Vagina (tissue), 2 donors: Measurements from ENCODE around the gene ADAM8. TPM values are rescaled to one million over a fixed set of nuclear protein-coding genes. Genes with fewer than 3 reads are reported as not detected.
A peak's percentile ranks its signal among the peaks of the same experiment; 100 is the strongest.
"Not testable (repeated sequence)": the region's sequence is repeated elsewhere in the genome, so short reads cannot be mapped to it uniquely, and the experiment has no call there.

Source experiments
- DNase-seq, 2 donors: peaks; one replicate each; pipeline ENCODE4 v3.0.0-alpha.2; 2017; ENCODE audit errors: extremely low spot score in 2 of 2
- H3K27ac ChIP-seq: fragments of 200-600 bp; sonication (generic); one replicate; pipeline ENCODE4 v1.5.1; 2019
- H3K27me3 ChIP-seq: fragments of 200-600 bp; sonication (generic); one replicate; pipeline ENCODE4 v1.5.1; 2019
- H3K36me3 ChIP-seq, 2 donors: fragments of 200-600 bp; sonication (generic); one replicate each; pipeline ENCODE4 v1.5.1; 2017 to 2019
- H3K4me1 ChIP-seq: fragments of 200-600 bp; sonication (generic); one replicate; pipeline ENCODE4 v1.5.1; 2019
- H3K4me3 ChIP-seq, 2 donors: fragments of 200-600 bp; sonication (generic); 1 replicate in 1 of 2; 2 replicates in 1 of 2; pipeline ENCODE4 v1.5.1; 2016 to 2019
- H3K9me3 ChIP-seq: fragments of 200-600 bp; sonication (generic); one replicate; pipeline ENCODE4 v1.5.1; 2019
- POLR2A ChIP-seq, 2 donors: fragments of 450-650 bp; IDR thresholded peaks; one replicate each; pipeline ENCODE4 v1.6.1; 2017; ENCODE audit warnings: antibody characterized with exemption in 2 of 2, mild to moderate bottlenecking in 2 of 2, moderate library complexity in 2 of 2
- POLR2AphosphoS5 ChIP-seq, 2 donors: sonication (generic); formaldehyde crosslinking; IDR thresholded peaks; one replicate each; pipeline ENCODE4 v1.9.0; 2017; ENCODE audit warnings: antibody characterized with exemption in 2 of 2, mild to moderate bottlenecking in 2 of 2, low read depth in 1 of 2; ENCODE audit not compliant: insufficient read depth in 1 of 2
- intact Hi-C: fragments of 100-400 bp; cut with DNase I; formaldehyde crosslinking; loops from one replicate; pipeline ENCODE4 v1.15.1; 2023
- total RNA-seq: library from RNA; depleted of rRNA; stranded (reverse); fragments of >200 nt; gene quantifications from one replicate; pipeline ENCODE4 v1.2.3, GENCODE V29; 2016
- TF ChIP-seq, protein P1 (sequence below), 3 experiments: fragments of 450-650 bp in 2 of 3; fragments of 200-600 bp in 1 of 3; sonication (generic) in 1 of 3; IDR thresholded peaks; one replicate each; pipeline ENCODE4 v1.5.1; 2017 to 2019; ENCODE audit warnings: antibody characterized with exemption in 3 of 3, mild to moderate bottlenecking in 2 of 3, moderate library complexity in 2 of 3

The ADAM8 gene
- total RNA-seq, 1 donor from 2014 or later: 11.0 TPM

GRCh38 chr10:133324198-133324792 is 47.6 kb upstream of the ADAM8 start:
- TF ChIP-seq POLR2A (IDR thresholded peaks at IDR 0.05) (no peak), POLR2AphosphoS5 (IDR thresholded peaks at IDR 0.05; ENCODE audit: insufficient read depth in 1 of 2, low read depth in 1 of 2) (no peak)
- TF ChIP-seq, protein P1, sequence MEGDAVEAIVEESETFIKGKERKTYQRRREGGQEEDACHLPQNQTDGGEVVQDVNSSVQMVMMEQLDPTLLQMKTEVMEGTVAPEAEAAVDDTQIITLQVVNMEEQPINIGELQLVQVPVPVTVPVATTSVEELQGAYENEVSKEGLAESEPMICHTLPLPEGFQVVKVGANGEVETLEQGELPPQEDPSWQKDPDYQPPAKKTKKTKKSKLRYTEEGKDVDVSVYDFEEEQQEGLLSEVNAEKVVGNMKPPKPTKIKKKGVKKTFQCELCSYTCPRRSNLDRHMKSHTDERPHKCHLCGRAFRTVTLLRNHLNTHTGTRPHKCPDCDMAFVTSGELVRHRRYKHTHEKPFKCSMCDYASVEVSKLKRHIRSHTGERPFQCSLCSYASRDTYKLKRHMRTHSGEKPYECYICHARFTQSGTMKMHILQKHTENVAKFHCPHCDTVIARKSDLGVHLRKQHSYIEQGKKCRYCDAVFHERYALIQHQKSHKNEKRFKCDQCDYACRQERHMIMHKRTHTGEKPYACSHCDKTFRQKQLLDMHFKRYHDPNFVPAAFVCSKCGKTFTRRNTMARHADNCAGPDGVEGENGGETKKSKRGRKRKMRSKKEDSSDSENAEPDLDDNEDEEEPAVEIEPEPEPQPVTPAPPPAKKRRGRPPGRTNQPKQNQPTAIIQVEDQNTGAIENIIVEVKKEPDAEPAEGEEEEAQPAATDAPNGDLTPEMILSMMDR (IDR thresholded peaks at IDR 0.05): no peak
- no peak for DNase-seq
- no peaks in the 10 kb centered on the region for H3K9me3 ChIP-seq
- no peak overlapping the region for H3K4me3 ChIP-seq
- no peaks in the 10 kb centered on the region for H3K36me3 ChIP-seq
- H3K4me1 ChIP-seq: peaks cover 16% of the 10 kb centered on the region
- H3K27ac ChIP-seq: no peak overlapping the region
- intact Hi-C loops: no loop called here
- peaks cover 25% of the 10 kb centered on the region for H3K27me3 ChIP-seq

DNA sequence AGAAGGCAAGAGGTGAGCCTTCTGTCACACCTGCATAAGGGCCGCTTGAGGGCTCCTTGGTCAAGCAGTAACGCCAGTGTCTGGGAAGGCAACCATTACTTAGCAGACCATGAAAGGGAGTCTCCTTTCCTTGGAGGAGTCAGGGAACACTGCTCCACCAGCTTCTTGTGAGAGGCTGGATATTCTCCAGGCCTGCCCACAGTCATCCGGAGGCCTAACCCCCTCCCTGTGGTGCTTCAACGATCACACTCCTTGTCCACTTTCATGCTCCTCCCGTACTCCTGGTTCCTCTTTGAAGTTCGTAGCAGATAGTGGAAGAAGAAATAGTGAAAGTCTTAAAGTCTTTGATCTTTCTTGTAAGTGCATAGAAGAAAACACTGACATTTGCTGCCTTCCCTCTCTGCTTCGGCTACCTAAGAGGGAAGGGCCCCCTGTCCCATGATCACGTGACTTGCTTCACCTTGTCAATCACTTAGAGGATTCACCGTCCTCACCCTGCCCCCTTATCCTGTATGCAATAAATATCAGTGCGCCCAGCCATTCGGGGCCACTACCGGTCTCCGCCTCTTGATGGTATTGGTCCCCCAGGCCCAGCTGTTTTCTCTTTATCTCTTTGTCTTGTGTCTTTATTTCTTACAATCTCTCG is 45.5 kb upstream of the ADAM8 start:
- H3K36me3 ChIP-seq, H3K4me3 ChIP-seq, DNase-seq, H3K9me3 ChIP-seq, H3K27ac ChIP-seq, intact Hi-C loops: not testable (repeated sequence)
- H3K4me1 ChIP-seq: peaks cover 22% of the 10 kb centered on the region
- peaks cover 13% of the 10 kb centered on the region for H3K27me3 ChIP-seq

DNA sequence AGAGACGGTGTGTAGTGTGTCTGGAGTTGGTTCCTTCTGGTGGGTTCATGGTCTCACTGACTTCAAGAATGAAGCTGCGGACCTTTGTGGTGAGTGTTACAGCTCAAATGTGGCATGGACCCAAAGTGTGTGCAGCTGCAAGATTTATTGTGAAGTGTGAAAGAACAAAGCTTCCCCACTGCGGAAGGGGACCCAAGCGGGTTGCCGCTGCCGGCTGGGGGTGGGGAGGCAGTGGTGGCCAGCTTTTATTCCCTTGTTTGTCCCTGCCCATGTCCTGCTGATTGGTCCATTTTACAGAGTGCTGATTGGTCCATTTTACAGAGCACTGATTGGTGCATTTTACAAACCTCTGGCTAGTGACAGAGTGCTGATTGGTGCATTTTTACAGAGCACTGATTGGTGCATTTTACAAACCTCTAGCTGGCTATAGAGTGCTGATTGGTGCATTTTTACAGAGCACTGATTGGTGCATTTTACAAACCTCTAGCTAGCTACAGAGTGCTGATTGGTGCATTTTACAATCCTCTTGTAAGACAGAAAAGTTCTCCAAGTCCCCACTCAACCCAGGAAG is 44.3 kb upstream of the ADAM8 start:
- H3K4me3 ChIP-seq, H3K9me3 ChIP-seq, H3K27ac ChIP-seq, DNase-seq, H3K27me3 ChIP-seq, H3K36me3 ChIP-seq, intact Hi-C loops: not testable (repeated sequence)
- peaks cover 17% of the 10 kb centered on the region for H3K4me1 ChIP-seq

GRCh38 chr10:133318494-133319127 is 41.9 kb upstream of the ADAM8 start:
- no peak overlapping the region for H3K27ac ChIP-seq
- no peak for DNase-seq
- intact Hi-C loops: no loop called here
- no peaks in the 10 kb centered on the region for H3K27me3 ChIP-seq
- peaks cover 6% of the 10 kb centered on the region for H3K4me1 ChIP-seq
- no peaks in the 10 kb centered on the region for H3K36me3 ChIP-seq
- no peaks in the 10 kb centered on the region for H3K9me3 ChIP-seq
- TF ChIP-seq, protein P1 (IDR thresholded peaks at IDR 0.05): peak; percentile 22 to 49 (median 41)
- no peak for TF ChIP-seq POLR2AphosphoS5 (IDR thresholded peaks at IDR 0.05; ENCODE audit: insufficient read depth in 1 of 2, low read depth in 1 of 2)
- H3K4me3 ChIP-seq: peak overlapping the region in 1 of 2 donors; percentile 9

- Histone ChIP-seq H3K27ac (no peak overlapping the region), H3K4me1 (peaks cover 6% of the 10 kb centered on the region), H3K27me3 (no peaks in the 10 kb centered on the region), H3K4me3 (no peak overlapping the region), H3K36me3 (peaks cover 0 to 5% of the 10 kb centered on the region in 2 donors), H3K9me3 (no peaks in the 10 kb centered on the region)
- intact Hi-C loops: no loop called here
- no peak for DNase-seq
- TF ChIP-seq, protein P1 (IDR thresholded peaks at IDR 0.05): no peak
- no peak for TF ChIP-seq POLR2AphosphoS5 (IDR thresholded peaks at IDR 0.05; ENCODE audit: insufficient read depth in 1 of 2, low read depth in 1 of 2)
- no peak for TF ChIP-seq POLR2A (IDR thresholded peaks at IDR 0.05)
Measured at GRCh38 chr10:133316732-133317131, 40.1 kb upstream of the ADAM8 start.

GRCh38 chr10:133316266-133316665 is 39.6 kb upstream of the ADAM8 start:
- Histone ChIP-seq H3K9me3 (no peaks in the 10 kb centered on the region), H3K4me3 (no peak overlapping the region), H3K4me1 (peaks cover 6% of the 10 kb centered on the region), H3K27ac (no peak overlapping the region), H3K36me3 (peaks cover 0 to 5% of the 10 kb centered on the region in 2 donors), H3K27me3 (no peaks in the 10 kb centered on the region)
- no peak for DNase-seq
- TF ChIP-seq POLR2A (IDR thresholded peaks at IDR 0.05): no peak
- TF ChIP-seq, protein P1 (IDR thresholded peaks at IDR 0.05): no peak
- TF ChIP-seq POLR2AphosphoS5 (IDR thresholded peaks at IDR 0.05; ENCODE audit: insufficient read depth in 1 of 2, low read depth in 1 of 2): no peak
- intact Hi-C loops: no loop called here
